ENCODE data around the gene HDGFL3.

Gene HDGFL3

DNA sequence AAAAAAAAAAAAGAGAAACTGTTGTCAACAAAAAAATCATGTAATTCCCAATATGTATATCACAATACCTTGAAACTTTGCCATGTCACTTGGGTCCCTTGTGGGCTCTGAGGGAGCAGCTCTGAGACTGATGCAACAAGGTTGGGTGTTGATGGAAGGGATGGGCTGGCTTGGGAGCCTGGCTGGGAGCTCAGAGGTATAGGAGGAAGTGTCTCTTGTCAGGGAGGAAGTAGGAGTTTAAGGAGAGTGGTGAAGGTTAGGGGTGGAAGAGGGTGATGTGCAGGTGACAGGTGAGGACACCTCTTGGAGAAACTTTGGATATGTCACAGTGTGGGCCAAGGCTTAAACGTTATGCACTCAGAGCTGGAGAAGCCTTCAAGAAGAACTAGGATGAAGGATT lies 102.2 kb downstream of the HDGFL3 start:
- no peaks in the 10 kb centered on the region for H3K4me1 ChIP-seq (ENCODE audit: insufficient read depth, poor library complexity, severe bottlenecking)
- no peak overlapping the region for H3K4me3 ChIP-seq (ENCODE audit: severe bottlenecking)
- H3K9me3 ChIP-seq (ENCODE audit: severe bottlenecking) = no peaks in the 10 kb centered on the region
- no peak overlapping the region for H3K27ac ChIP-seq (ENCODE audit: poor library complexity, severe bottlenecking)
- DNase-seq (ENCODE audit: low spot score) (no peak), ATAC-seq (ENCODE audit: low read depth) (no peak)
- TF ChIP-seq, protein P1, sequence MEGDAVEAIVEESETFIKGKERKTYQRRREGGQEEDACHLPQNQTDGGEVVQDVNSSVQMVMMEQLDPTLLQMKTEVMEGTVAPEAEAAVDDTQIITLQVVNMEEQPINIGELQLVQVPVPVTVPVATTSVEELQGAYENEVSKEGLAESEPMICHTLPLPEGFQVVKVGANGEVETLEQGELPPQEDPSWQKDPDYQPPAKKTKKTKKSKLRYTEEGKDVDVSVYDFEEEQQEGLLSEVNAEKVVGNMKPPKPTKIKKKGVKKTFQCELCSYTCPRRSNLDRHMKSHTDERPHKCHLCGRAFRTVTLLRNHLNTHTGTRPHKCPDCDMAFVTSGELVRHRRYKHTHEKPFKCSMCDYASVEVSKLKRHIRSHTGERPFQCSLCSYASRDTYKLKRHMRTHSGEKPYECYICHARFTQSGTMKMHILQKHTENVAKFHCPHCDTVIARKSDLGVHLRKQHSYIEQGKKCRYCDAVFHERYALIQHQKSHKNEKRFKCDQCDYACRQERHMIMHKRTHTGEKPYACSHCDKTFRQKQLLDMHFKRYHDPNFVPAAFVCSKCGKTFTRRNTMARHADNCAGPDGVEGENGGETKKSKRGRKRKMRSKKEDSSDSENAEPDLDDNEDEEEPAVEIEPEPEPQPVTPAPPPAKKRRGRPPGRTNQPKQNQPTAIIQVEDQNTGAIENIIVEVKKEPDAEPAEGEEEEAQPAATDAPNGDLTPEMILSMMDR (IDR thresholded peaks at IDR 0.05; ENCODE audit: poor library complexity, severe bottlenecking) = no peak
- peaks cover 5% of the 10 kb centered on the region for H3K27me3 ChIP-seq (ENCODE audit: insufficient read depth, poor library complexity, severe bottlenecking)
- H3K36me3 ChIP-seq (ENCODE audit: low read depth) = no peaks in the 10 kb centered on the region

DNA sequence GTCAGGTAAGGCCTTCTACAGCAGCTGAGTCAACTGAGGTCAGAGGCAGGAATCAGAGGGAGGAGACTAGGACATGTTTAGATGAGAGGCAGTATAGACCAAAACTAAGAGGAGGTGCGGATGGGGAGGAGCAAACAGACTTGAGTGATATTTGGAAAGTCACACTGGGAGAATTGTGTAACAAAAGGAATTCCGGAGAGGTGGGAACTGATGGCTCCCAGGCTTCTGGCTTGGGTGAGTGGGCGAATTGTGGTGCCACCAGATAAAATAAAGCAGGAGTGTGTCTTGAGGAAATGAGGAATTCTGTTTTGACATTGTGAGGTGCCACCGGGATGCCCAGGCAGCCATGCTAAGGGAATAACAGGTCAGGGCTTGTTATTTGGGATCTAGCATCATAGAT lies 103.5 kb downstream of the HDGFL3 start:
- H3K36me3 ChIP-seq (ENCODE audit: low read depth) = no peaks in the 10 kb centered on the region
- H3K4me3 ChIP-seq (ENCODE audit: severe bottlenecking) = no peak overlapping the region
- ATAC-seq (ENCODE audit: low read depth) = no peak
- TF ChIP-seq, protein P1 (IDR thresholded peaks at IDR 0.05; ENCODE audit: poor library complexity, severe bottlenecking) = no peak
- H3K27me3 ChIP-seq (ENCODE audit: insufficient read depth, poor library complexity, severe bottlenecking) = peaks cover 5% of the 10 kb centered on the region
- DNase-seq (ENCODE audit: low spot score) = no peak
- H3K9me3 ChIP-seq (ENCODE audit: severe bottlenecking) = no peaks in the 10 kb centered on the region
- no peak overlapping the region for H3K27ac ChIP-seq (ENCODE audit: poor library complexity, severe bottlenecking)
- no peaks in the 10 kb centered on the region for H3K4me1 ChIP-seq (ENCODE audit: insufficient read depth, poor library complexity, severe bottlenecking)

DNA sequence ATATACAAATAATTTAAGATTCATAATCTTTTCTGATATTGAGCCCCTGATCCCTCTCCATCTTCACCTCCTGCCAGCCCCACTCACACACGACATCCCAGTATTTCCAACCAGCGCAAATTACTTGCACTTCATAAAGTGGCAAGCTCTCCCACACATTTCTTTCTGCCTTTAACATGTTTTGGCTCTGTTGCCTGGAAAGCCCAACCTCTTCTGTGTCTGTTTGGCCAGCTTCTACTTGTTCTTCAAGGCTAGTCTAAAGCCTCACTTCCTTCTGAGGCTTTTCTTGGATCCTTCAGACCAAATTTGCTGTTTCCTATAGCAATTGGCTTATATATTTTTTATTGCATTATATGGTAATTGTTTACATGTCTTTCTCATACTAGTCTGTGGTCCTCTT lies 105.3 kb downstream of the HDGFL3 start:
- TF ChIP-seq, protein P1 (IDR thresholded peaks at IDR 0.05; ENCODE audit: poor library complexity, severe bottlenecking) = no peak
- H3K4me3 ChIP-seq (ENCODE audit: severe bottlenecking) = no peak overlapping the region
- H3K4me1 ChIP-seq (ENCODE audit: insufficient read depth, poor library complexity, severe bottlenecking) = no peaks in the 10 kb centered on the region
- DNase-seq (ENCODE audit: low spot score) = no peak
- H3K9me3 ChIP-seq (ENCODE audit: severe bottlenecking) = no peaks in the 10 kb centered on the region
- H3K27me3 ChIP-seq (ENCODE audit: insufficient read depth, poor library complexity, severe bottlenecking) = no peaks in the 10 kb centered on the region
- no peak overlapping the region for H3K27ac ChIP-seq (ENCODE audit: poor library complexity, severe bottlenecking)
- ATAC-seq (ENCODE audit: low read depth) = no peak
- H3K36me3 ChIP-seq (ENCODE audit: low read depth) = no peaks in the 10 kb centered on the region

DNA sequence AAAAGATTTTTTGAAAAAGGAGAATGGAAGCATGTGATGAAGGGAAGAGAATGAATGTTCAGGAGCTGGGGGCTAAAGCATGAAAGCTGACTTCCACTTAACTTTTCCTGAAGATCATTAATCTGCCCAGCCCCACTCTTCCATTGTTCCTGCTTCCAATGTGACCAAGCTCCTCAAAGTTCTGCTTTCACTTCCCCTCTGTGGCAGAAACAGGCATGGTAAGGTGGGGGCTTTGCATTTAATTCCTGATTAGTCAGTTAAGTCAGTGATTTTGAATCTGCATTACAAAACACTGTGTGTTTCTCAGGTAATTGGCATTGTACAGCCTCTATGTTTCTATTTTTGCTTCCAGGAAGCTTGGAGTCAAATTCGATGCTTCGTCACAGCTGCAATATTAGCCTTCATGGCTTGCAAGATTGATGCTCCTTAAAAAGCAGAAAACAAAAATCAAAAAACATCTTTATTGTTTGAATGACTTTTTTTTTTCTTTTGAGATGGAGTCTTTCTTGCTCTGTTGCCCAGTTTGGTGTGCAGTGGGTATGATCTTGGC lies 107.5 kb downstream of the HDGFL3 start:
- DNase-seq (ENCODE audit: low spot score) (no peak), ATAC-seq (ENCODE audit: low read depth) (no peak)
- TF ChIP-seq, protein P1 (IDR thresholded peaks at IDR 0.05; ENCODE audit: poor library complexity, severe bottlenecking) = no peak
- Histone ChIP-seq H3K27me3 (ENCODE audit: insufficient read depth, poor library complexity, severe bottlenecking) (no peaks in the 10 kb centered on the region), H3K36me3 (ENCODE audit: low read depth) (no peaks in the 10 kb centered on the region), H3K4me3 (ENCODE audit: severe bottlenecking) (no peak overlapping the region), H3K27ac (ENCODE audit: poor library complexity, severe bottlenecking) (no peak overlapping the region), H3K4me1 (ENCODE audit: insufficient read depth, poor library complexity, severe bottlenecking) (no peaks in the 10 kb centered on the region), H3K9me3 (ENCODE audit: severe bottlenecking) (no peaks in the 10 kb centered on the region)

DNA sequence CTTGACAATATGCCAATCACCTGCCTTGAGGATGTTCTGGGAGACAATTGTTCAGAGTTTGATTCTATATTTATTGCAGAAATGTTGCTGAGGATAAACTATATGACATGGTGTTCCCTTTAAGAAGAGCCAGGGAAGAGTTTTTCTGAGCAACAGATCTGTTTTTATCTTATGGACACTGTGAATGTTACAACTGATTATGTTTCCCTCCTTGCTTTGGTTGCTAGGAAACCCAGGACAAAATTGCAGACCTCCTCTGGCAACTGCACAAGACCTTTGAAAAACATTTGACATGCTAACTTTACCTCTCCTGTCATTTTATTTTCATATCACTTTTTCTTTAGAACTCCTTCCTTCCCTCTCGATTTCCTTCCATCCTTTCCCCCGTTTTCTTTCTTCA lies 108.3 kb downstream of the HDGFL3 start:
- TF ChIP-seq, protein P1 (IDR thresholded peaks at IDR 0.05; ENCODE audit: poor library complexity, severe bottlenecking) = no peak
- Histone ChIP-seq H3K4me3 (ENCODE audit: severe bottlenecking) (no peak overlapping the region), H3K36me3 (ENCODE audit: low read depth) (no peaks in the 10 kb centered on the region), H3K27ac (ENCODE audit: poor library complexity, severe bottlenecking) (no peak overlapping the region), H3K4me1 (ENCODE audit: insufficient read depth, poor library complexity, severe bottlenecking) (no peaks in the 10 kb centered on the region), H3K9me3 (ENCODE audit: severe bottlenecking) (no peaks in the 10 kb centered on the region), H3K27me3 (ENCODE audit: insufficient read depth, poor library complexity, severe bottlenecking) (no peaks in the 10 kb centered on the region)
- ATAC-seq (ENCODE audit: low read depth) (no peak), DNase-seq (ENCODE audit: low spot score) (no peak)

Data from RWPE2 (cell line).